ENCODE data around the gene PRKCD. TPM values are rescaled to one million over a fixed set of nuclear protein-coding genes. Genes with fewer than 3 reads are reported as not detected.

The PRKCD gene
- total RNA-seq, 1 donor from 2014 or later = 32.2 TPM

GRCh38 chr3:53224026-53224425, 63.0 kb downstream of the PRKCD start:
- H3K36me3 ChIP-seq = peaks cover 8 to 50% of the 10 kb centered on the region in 2 donors
- no peaks in the 10 kb centered on the region for H3K27me3 ChIP-seq
- H3K27ac ChIP-seq = no peak overlapping the region
- H3K4me1 ChIP-seq = no peaks in the 10 kb centered on the region
- H3K9me3 ChIP-seq = no peaks in the 10 kb centered on the region
- no peak overlapping the region for H3K4me3 ChIP-seq
- intact Hi-C loops (cut with DNase I) = no loop called here
- peak in 1 of 2 donors; percentile 71 for DNase-seq (ENCODE audit: extremely low spot score in 2 of 2)
- TF ChIP-seq POLR2A (IDR thresholded peaks at IDR 0.05) (no peak), POLR2AphosphoS5 (IDR thresholded peaks at IDR 0.05; ENCODE audit: insufficient read depth in 1 of 2, low read depth in 1 of 2) (no peak)

- H3K9me3 ChIP-seq = no peaks in the 10 kb centered on the region
- no peaks in the 10 kb centered on the region for H3K4me1 ChIP-seq
- H3K27ac ChIP-seq = no peak overlapping the region
- TF ChIP-seq CTCF (IDR thresholded peaks at IDR 0.05) (no peak), POLR2A (IDR thresholded peaks at IDR 0.05) (no peak), POLR2AphosphoS5 (IDR thresholded peaks at IDR 0.05; ENCODE audit: insufficient read depth in 1 of 2, low read depth in 1 of 2) (no peak)
- peaks cover 8 to 55% of the 10 kb centered on the region in 2 donors for H3K36me3 ChIP-seq
- no peaks in the 10 kb centered on the region for H3K27me3 ChIP-seq
- intact Hi-C loops (cut with DNase I) = no loop called here
- no peak for DNase-seq (ENCODE audit: extremely low spot score in 2 of 2)
- no peak overlapping the region for H3K4me3 ChIP-seq
These were observed 63.5 kb downstream of the PRKCD start for GRCh38 chr3:53224536-53224935.

DNA sequence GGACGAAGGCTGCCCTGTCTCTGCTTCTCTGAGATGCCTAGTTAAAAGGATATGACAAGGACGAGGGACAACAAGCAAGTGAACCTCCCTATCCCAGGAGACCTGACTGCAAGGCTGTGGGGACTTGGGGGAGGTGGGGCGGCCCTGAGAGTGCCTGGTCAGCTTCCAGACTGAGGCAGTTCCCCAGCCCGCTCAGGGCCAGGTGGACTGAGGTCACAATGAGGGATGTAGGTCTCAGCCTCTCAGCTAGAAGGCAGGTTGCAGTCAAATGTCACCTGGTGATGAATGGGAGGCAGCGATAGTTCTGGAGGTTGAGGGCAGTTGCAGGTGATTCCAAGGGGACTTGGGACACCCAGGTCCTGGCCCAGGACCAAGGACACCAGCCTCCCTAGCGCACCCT, 64.2 kb downstream of the PRKCD start:
- intact Hi-C loops (cut with DNase I) = no loop called here
- Histone ChIP-seq H3K4me1 (no peaks in the 10 kb centered on the region), H3K9me3 (no peaks in the 10 kb centered on the region), H3K4me3 (no peak overlapping the region), H3K27me3 (no peaks in the 10 kb centered on the region), H3K36me3 (peaks cover 8 to 61% of the 10 kb centered on the region in 2 donors), H3K27ac (no peak overlapping the region)
- TF ChIP-seq POLR2A (IDR thresholded peaks at IDR 0.05) = no peak
- no peak for TF ChIP-seq CTCF (IDR thresholded peaks at IDR 0.05)
- no peak for TF ChIP-seq POLR2AphosphoS5 (IDR thresholded peaks at IDR 0.05; ENCODE audit: insufficient read depth in 1 of 2, low read depth in 1 of 2)
- DNase-seq (ENCODE audit: extremely low spot score in 2 of 2) = no peak

- DNase-seq (ENCODE audit: extremely low spot score in 2 of 2) = no peak
- Histone ChIP-seq H3K36me3 (peaks cover 8 to 66% of the 10 kb centered on the region in 2 donors), H3K27ac (no peak overlapping the region), H3K27me3 (no peaks in the 10 kb centered on the region), H3K4me1 (no peaks in the 10 kb centered on the region), H3K4me3 (no peak overlapping the region), H3K9me3 (no peaks in the 10 kb centered on the region)
- TF ChIP-seq POLR2A (IDR thresholded peaks at IDR 0.05) = no peak
- intact Hi-C loops (cut with DNase I) = no loop called here
These were observed 64.6 kb downstream of the PRKCD start for GRCh38 chr3:53225651-53226050.

DNA sequence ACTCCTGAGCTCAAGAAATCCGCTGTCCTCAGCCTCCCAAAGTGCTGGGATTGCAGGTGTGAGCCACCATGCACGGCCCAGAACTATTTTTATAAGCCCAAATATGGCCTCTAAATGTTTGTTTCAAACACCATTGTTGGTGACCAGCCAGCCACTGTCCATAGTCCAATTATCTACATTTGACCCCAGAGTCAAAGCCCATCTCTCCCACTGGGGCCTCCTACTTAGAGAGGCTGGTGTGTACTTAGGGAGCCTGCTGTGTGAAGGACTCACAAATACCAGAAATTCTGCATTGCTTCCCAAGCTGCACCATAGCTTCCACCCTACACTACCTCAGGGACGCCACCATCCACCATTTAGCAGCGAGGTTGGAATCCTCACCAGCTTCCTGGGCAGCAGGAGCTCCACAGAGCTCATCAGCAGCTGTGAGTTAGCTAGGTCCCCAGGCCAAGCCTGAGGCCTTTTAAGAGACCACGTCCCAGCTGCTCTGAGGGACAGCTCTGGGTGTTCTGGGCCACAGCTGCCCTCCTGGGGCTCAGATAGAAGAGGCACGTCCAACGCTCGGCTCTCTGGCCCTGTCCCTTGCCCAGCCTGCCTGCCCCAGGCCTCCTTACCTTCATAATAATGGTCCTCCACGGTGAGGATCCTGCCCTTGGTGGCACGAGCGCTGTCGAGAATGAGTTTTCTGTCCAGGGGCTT, 65.3 kb downstream of the PRKCD start:
- no peaks in the 10 kb centered on the region for H3K27me3 ChIP-seq
- peaks cover 8 to 73% of the 10 kb centered on the region in 2 donors for H3K36me3 ChIP-seq
- no peak overlapping the region for H3K4me3 ChIP-seq
- H3K9me3 ChIP-seq = no peaks in the 10 kb centered on the region
- H3K4me1 ChIP-seq = no peaks in the 10 kb centered on the region
- no peak for DNase-seq (ENCODE audit: extremely low spot score in 2 of 2)
- intact Hi-C loops (cut with DNase I) = no loop called here
- TF ChIP-seq POLR2A (IDR thresholded peaks at IDR 0.05) (no peak), POLR2AphosphoS5 (IDR thresholded peaks at IDR 0.05; ENCODE audit: insufficient read depth in 1 of 2, low read depth in 1 of 2) (no peak)
- no peak overlapping the region for H3K27ac ChIP-seq

- peaks cover 8 to 79% of the 10 kb centered on the region in 2 donors for H3K36me3 ChIP-seq
- DNase-seq (ENCODE audit: extremely low spot score in 2 of 2) = no peak
- H3K4me3 ChIP-seq = no peak overlapping the region
- no peak overlapping the region for H3K27ac ChIP-seq
- TF ChIP-seq CTCF (IDR thresholded peaks at IDR 0.05) (no peak), POLR2A (IDR thresholded peaks at IDR 0.05) (no peak), POLR2AphosphoS5 (IDR thresholded peaks at IDR 0.05; ENCODE audit: insufficient read depth in 1 of 2, low read depth in 1 of 2) (no peak)
- H3K4me1 ChIP-seq = no peaks in the 10 kb centered on the region
- no peaks in the 10 kb centered on the region for H3K9me3 ChIP-seq
- no peaks in the 10 kb centered on the region for H3K27me3 ChIP-seq
- intact Hi-C loops (cut with DNase I) = no loop called here
These were observed 65.9 kb downstream of the PRKCD start for GRCh38 chr3:53226841-53227407.
